Endodermal cell (in vitro differentiated cells): ENCODE measurements around the gene POGZ. TPM values are rescaled to one million over a fixed set of nuclear protein-coding genes. Genes with fewer than 3 reads are reported as not detected.

ENCODE experiments used
- DNase-seq: peaks from one replicate; pipeline ENCODE4 v3.0.0-alpha.2; 2017
- H3K27ac ChIP-seq: 2 replicates; pipeline ENCODE4 v1.5.1; 2013; ENCODE audit warnings: mild to moderate bottlenecking, low read depth, low read length, moderate library complexity
- H3K27me3 ChIP-seq: 2 replicates; pipeline ENCODE4 v1.6.1; 2013; ENCODE audit warnings: mild to moderate bottlenecking, low read length, moderate library complexity; ENCODE audit not compliant: insufficient read depth, control insufficient read depth, poor library complexity, severe bottlenecking
- H3K36me3 ChIP-seq: 2 replicates; pipeline ENCODE4 v1.7.0; 2013; ENCODE audit warnings: mild to moderate bottlenecking, low read length, moderate library complexity; ENCODE audit not compliant: control insufficient read depth, insufficient read depth
- H3K4me1 ChIP-seq: one replicate; pipeline ENCODE4 v1.7.0; 2013; ENCODE audit warnings: low read length; ENCODE audit not compliant: control insufficient read depth, insufficient read depth
- H3K4me3 ChIP-seq: 2 replicates; pipeline ENCODE4 v1.5.1; 2013; ENCODE audit warnings: mild to moderate bottlenecking, low read length, moderate library complexity
- H3K9ac ChIP-seq: 2 replicates; pipeline ENCODE4 v1.6.1; 2013; ENCODE audit warnings: mild to moderate bottlenecking, low read length, moderate library complexity; ENCODE audit not compliant: poor library complexity, severe bottlenecking; ENCODE audit errors: extremely low read depth
- H3K9me3 ChIP-seq: 2 replicates; pipeline ENCODE4 v1.6.1; 2013; ENCODE audit warnings: mild to moderate bottlenecking, low read length, moderate library complexity; ENCODE audit not compliant: control insufficient read depth
- H3K27ac Mint-ChIP-seq: 2 replicates; pipeline ENCODE4 v1.8.0; 2020; ENCODE audit warnings: mixed read lengths
- H3K27me3 Mint-ChIP-seq: 2 replicates; pipeline ENCODE4 v1.8.0; 2021; ENCODE audit warnings: mild to moderate bottlenecking, mixed read lengths; ENCODE audit not compliant: insufficient read depth
- H3K36me3 Mint-ChIP-seq: 2 replicates; pipeline ENCODE4 v1.8.0; 2020; ENCODE audit warnings: low read depth, mixed read lengths
- H3K4me1 Mint-ChIP-seq: 2 replicates; pipeline ENCODE4 v1.8.0; 2020; ENCODE audit warnings: mixed read lengths
- H3K4me3 Mint-ChIP-seq: 2 replicates; pipeline ENCODE4 v1.8.0; 2020; ENCODE audit warnings: mild to moderate bottlenecking, moderate library complexity, mixed read lengths
- H3K9me3 Mint-ChIP-seq: 2 replicates; pipeline ENCODE4 v1.8.0; 2020; ENCODE audit warnings: mild to moderate bottlenecking, mixed read lengths
- WGBS, 2 experiments: methylation state at CpG; one replicate each; pipeline versions ENCODE4 v1.1.5 to v1.1.7; 2013; ENCODE audit warnings: missing lambda C conversion rate in 2 of 2, mixed read lengths in 1 of 2; ENCODE audit not compliant: insufficient coverage in 1 of 2, insufficient read length in 1 of 2; 5-methylcytosine and 5-hydroxymethylcytosine counted together
- total RNA-seq, 2 donors: library from RNA; stranded (reverse); fragmentation: NEBNext Ultra II Directional in 1 of 2; extraction: Animal tissue kit (Norgen Biotek cat#: 25700) in 1 of 2; gene quantifications; 2 replicates in 1 of 2; 3 replicates in 1 of 2; pipeline ENCODE4 v1.2.1, GENCODE V29; 2021
- TF ChIP-seq, protein P1 (sequence below): fragments of 200-600 bp; sonication (generic); conservative IDR thresholded peaks from 2 replicates; pipeline ENCODE4 v1.5.0; 2021; ENCODE audit warnings: antibody characterized with exemption, mild to moderate bottlenecking

Gene POGZ
- total RNA-seq, 2 donors from 2014 or later, result 138 to 165 TPM

DNA sequence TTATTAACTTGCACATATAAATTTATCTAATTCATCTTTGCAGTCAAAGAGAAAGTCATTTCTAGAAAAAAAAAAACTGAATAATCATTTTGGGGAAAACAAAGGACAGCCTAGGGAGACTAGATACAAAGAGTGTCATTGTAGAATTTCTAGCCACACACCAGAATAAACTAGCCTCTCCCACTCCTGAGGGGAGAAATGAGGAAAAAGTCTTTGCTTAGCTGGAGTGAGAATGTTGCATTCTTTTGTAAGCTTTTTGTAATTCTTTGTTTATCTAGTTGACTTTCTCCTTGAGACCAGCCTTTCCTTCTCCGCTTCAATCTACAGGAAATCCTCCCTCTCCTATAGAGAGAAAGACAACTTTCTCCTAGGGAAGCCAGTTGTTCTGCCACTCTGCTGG, 36.0 kb upstream of the POGZ start:
- 67 to 71% methylated on average over 1 of the region's 1 CpG for WGBS, 2 experiments
- no peaks in the 10 kb centered on the region for H3K36me3 ChIP-seq
- no peaks in the 10 kb centered on the region for H3K27me3 ChIP-seq
- peak overlapping the region; percentile 31 for H3K27ac Mint-ChIP-seq
- H3K9ac ChIP-seq, result no peak overlapping the region
- H3K4me1 ChIP-seq, result peaks cover 14% of the 10 kb centered on the region
- H3K27me3 Mint-ChIP-seq, result peaks cover 3% of the 10 kb centered on the region
- TF ChIP-seq, protein P1, sequence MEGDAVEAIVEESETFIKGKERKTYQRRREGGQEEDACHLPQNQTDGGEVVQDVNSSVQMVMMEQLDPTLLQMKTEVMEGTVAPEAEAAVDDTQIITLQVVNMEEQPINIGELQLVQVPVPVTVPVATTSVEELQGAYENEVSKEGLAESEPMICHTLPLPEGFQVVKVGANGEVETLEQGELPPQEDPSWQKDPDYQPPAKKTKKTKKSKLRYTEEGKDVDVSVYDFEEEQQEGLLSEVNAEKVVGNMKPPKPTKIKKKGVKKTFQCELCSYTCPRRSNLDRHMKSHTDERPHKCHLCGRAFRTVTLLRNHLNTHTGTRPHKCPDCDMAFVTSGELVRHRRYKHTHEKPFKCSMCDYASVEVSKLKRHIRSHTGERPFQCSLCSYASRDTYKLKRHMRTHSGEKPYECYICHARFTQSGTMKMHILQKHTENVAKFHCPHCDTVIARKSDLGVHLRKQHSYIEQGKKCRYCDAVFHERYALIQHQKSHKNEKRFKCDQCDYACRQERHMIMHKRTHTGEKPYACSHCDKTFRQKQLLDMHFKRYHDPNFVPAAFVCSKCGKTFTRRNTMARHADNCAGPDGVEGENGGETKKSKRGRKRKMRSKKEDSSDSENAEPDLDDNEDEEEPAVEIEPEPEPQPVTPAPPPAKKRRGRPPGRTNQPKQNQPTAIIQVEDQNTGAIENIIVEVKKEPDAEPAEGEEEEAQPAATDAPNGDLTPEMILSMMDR, result no peak
- H3K27ac ChIP-seq, result peak overlapping the region; percentile 32
- H3K4me1 Mint-ChIP-seq, result peaks cover 31% of the 10 kb centered on the region
- H3K4me3 ChIP-seq, result no peak overlapping the region
- no peaks in the 10 kb centered on the region for H3K36me3 Mint-ChIP-seq
- H3K4me3 Mint-ChIP-seq, result no peak overlapping the region
- DNase-seq, result no peak
- no peaks in the 10 kb centered on the region for H3K9me3 ChIP-seq
- no peaks in the 10 kb centered on the region for H3K9me3 Mint-ChIP-seq

DNA sequence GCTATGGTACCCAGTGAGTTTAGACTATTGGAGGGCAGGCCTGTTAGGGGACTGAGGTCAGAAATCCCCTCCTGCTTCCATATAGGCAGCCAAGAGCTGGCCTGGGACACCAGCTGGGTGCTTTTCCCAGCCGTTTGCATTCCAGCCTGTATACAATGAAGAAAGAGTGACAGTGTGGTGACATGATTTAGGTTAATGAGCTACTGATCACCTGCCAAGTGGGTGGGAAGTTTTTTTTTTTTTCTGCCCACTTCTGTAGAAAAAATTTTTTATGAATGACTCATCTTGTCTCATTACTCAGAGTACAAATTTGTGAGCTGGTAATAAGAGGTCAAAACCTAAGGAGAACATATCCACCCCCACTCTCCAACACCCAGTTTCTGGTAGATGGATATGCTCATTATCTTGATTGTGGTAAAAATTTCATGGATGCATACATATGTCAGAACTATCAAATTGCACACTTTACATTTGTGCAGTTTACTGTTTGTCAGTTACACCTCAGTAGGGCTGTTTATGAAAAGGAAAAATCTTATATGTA, 35.5 kb upstream of the POGZ start:
- no peak overlapping the region for H3K4me3 Mint-ChIP-seq
- Histone ChIP-seq H3K36me3 (no peaks in the 10 kb centered on the region), H3K4me3 (no peak overlapping the region), H3K4me1 (peaks cover 14% of the 10 kb centered on the region), H3K27ac (no peak overlapping the region), H3K9me3 (no peaks in the 10 kb centered on the region), H3K27me3 (no peaks in the 10 kb centered on the region), H3K9ac (no peak overlapping the region)
- H3K36me3 Mint-ChIP-seq, result no peaks in the 10 kb centered on the region
- no peak overlapping the region for H3K27ac Mint-ChIP-seq
- H3K9me3 Mint-ChIP-seq, result no peaks in the 10 kb centered on the region
- peaks cover 2% of the 10 kb centered on the region for H3K27me3 Mint-ChIP-seq
- peak; percentile 90 for DNase-seq
- 0% methylated on average over 1 of the region's 1 CpG; no CpG with 5 or more reads in 1 of the 2 experiments for WGBS, 2 experiments
- H3K4me1 Mint-ChIP-seq, result peaks cover 31% of the 10 kb centered on the region
- TF ChIP-seq, protein P1, result no peak

- TF ChIP-seq, protein P1, result no peak
- WGBS, 2 experiments, result 88 to 94% methylated on average over 3 of the region's 3 CpGs
- peaks cover 14% of the 10 kb centered on the region for H3K4me1 ChIP-seq
- H3K36me3 ChIP-seq, result no peaks in the 10 kb centered on the region
- H3K27me3 Mint-ChIP-seq, result no peaks in the 10 kb centered on the region
- no peak overlapping the region for H3K4me3 Mint-ChIP-seq
- no peaks in the 10 kb centered on the region for H3K9me3 Mint-ChIP-seq
- no peak for DNase-seq
- peak overlapping the region; percentile 96 for H3K27ac Mint-ChIP-seq
- no peaks in the 10 kb centered on the region for H3K36me3 Mint-ChIP-seq
- H3K27me3 ChIP-seq, result no peaks in the 10 kb centered on the region
- no peaks in the 10 kb centered on the region for H3K9me3 ChIP-seq
- H3K4me1 Mint-ChIP-seq, result peaks cover 31% of the 10 kb centered on the region
- peak overlapping the region; percentile 71 for H3K9ac ChIP-seq
- no peak overlapping the region for H3K4me3 ChIP-seq
- H3K27ac ChIP-seq, result no peak overlapping the region
Measured at GRCh38 chr1:151493042-151493441, 33.7 kb upstream of the POGZ start.
